Measurements from ENCODE around the gene OSM. TPM values are rescaled to one million over a fixed set of nuclear protein-coding genes. Genes with fewer than 3 reads are reported as not detected.

The OSM gene
- total and polyA plus RNA-seq, 2 experiments from 2014 or later = not detected

DNA sequence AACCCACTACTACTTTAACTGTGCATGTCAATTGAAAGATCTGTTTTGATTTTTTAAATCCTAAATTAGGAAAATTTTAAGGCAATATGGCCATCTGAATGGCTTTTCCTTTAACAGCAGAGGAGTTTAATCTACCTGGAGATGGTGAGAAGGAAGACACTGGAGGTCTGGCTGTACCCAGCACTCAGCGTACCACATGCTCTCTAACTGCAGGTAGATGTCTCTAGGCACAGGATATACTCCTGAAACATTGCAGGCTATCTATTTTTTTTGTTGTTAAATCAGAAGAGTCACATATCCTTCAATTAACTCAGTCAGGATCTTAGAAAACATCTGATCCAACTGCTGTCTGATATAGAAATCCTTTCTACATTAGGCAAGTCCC is 40.0 kb upstream of the OSM start:
- ATAC-seq = no peak
- H3K4me1 ChIP-seq (ENCODE audit: insufficient read depth) = peaks cover 4% of the 10 kb centered on the region; the same call in 1 of the 2 replicates
- H3K27me3 ChIP-seq (ENCODE audit: insufficient read depth) = no peaks in the 10 kb centered on the region
- H3K4me1 Mint-ChIP-seq = peaks cover 11% of the 10 kb centered on the region
- H3K36me3 Mint-ChIP-seq (ENCODE audit: low read depth) = no peaks in the 10 kb centered on the region
- TF ChIP-seq CREB1 (CRISPR knock-in tag; IDR thresholded peaks at IDR 0.05; ENCODE audit: low read depth) (no peak), ZNF331 (CRISPR knock-in tag; IDR thresholded peaks at IDR 0.05; ENCODE audit: low read depth) (no peak), EZH2phosphoT487 (IDR thresholded peaks at IDR 0.05; ENCODE audit: unreplicated experiment) (no peak), EZH2 (IDR thresholded peaks at IDR 0.05; ENCODE audit: low read depth, unreplicated experiment) (no peak)
- TF ChIP-seq, protein P1, sequence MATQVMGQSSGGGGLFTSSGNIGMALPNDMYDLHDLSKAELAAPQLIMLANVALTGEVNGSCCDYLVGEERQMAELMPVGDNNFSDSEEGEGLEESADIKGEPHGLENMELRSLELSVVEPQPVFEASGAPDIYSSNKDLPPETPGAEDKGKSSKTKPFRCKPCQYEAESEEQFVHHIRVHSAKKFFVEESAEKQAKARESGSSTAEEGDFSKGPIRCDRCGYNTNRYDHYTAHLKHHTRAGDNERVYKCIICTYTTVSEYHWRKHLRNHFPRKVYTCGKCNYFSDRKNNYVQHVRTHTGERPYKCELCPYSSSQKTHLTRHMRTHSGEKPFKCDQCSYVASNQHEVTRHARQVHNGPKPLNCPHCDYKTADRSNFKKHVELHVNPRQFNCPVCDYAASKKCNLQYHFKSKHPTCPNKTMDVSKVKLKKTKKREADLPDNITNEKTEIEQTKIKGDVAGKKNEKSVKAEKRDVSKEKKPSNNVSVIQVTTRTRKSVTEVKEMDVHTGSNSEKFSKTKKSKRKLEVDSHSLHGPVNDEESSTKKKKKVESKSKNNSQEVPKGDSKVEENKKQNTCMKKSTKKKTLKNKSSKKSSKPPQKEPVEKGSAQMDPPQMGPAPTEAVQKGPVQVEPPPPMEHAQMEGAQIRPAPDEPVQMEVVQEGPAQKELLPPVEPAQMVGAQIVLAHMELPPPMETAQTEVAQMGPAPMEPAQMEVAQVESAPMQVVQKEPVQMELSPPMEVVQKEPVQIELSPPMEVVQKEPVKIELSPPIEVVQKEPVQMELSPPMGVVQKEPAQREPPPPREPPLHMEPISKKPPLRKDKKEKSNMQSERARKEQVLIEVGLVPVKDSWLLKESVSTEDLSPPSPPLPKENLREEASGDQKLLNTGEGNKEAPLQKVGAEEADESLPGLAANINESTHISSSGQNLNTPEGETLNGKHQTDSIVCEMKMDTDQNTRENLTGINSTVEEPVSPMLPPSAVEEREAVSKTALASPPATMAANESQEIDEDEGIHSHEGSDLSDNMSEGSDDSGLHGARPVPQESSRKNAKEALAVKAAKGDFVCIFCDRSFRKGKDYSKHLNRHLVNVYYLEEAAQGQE (IDR thresholded peaks at IDR 0.05; ENCODE audit: unreplicated experiment) = no peak
- no peak overlapping the region for H3K27ac Mint-ChIP-seq
- peaks cover 3% of the 10 kb centered on the region for H4K20me1 ChIP-seq (replicated peaks; ENCODE audit: insufficient read depth)
- no peak overlapping the region for H3K27ac ChIP-seq (ENCODE audit: low read depth)
- no peaks in the 10 kb centered on the region for H3F3A ChIP-seq (replicated peaks; ENCODE audit: low read depth)
- no peak overlapping the region for H3K4me3 Mint-ChIP-seq
- H3K79me2 ChIP-seq (replicated peaks; ENCODE audit: insufficient read depth) = no peaks in the 10 kb centered on the region
- peaks cover 4% of the 10 kb centered on the region for H3K27me3 Mint-ChIP-seq (ENCODE audit: insufficient read depth, low read depth, poor library complexity)
- H3K4me3 ChIP-seq = no peak overlapping the region
- H3K4me2 ChIP-seq = no peak overlapping the region
- H3K9me3 Mint-ChIP-seq = no peaks in the 10 kb centered on the region
- H3K9me2 ChIP-seq (ENCODE audit: insufficient read depth) = no peaks in the 10 kb centered on the region
- no peaks in the 10 kb centered on the region for H3K36me3 ChIP-seq (ENCODE audit: insufficient read depth)
- no peak for DNase-seq (ENCODE audit: low spot score)
- no peak overlapping the region for H2AFZ ChIP-seq

DNA sequence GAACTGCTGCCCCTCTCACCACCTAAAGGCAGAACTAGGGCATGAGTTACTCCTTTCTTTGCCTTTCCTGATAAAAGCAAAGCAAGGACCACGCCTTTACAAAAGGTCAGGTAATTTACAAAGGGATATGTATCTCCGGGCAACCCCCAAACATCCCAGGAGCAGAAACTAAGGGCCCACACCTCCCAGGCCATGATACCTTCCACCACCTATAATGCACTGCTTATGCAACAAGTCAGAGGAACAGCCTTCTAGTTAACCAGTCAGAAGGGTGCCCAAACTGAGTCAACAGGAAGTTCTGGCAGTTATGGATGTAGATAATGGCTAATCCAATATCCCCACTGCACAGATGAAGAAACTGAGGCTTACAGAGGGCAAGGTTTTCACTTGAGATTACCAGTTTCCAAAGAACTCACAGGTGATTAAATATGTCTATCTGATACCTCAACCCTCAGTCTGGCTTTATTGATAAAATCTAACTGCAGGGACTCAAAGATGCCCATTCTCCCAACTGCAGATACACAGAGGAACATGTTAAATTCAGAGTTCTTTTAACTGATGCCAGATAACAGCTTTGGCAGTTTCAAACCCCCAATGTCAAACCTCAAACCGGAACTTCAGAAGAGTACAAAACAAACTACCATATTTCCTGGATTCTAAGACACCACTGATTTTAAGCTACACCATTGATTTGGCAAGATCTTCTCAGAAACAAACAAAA is 39.4 kb upstream of the OSM start:
- H3F3A ChIP-seq (replicated peaks; ENCODE audit: low read depth) = no peaks in the 10 kb centered on the region
- Mint-ChIP-seq H3K27ac (no peak overlapping the region), H3K9me3 (no peaks in the 10 kb centered on the region), H3K4me1 (peaks cover 12% of the 10 kb centered on the region), H3K4me3 (no peak overlapping the region), H3K36me3 (ENCODE audit: low read depth) (no peaks in the 10 kb centered on the region), H3K27me3 (ENCODE audit: insufficient read depth, low read depth, poor library complexity) (peaks cover 4% of the 10 kb centered on the region)
- H3K9me2 ChIP-seq (ENCODE audit: insufficient read depth) = no peaks in the 10 kb centered on the region
- ATAC-seq = no peak
- H3K4me2 ChIP-seq = no peak overlapping the region
- DNase-seq (ENCODE audit: low spot score) = no peak
- no peaks in the 10 kb centered on the region for H3K27me3 ChIP-seq (ENCODE audit: insufficient read depth)
- no peak overlapping the region for H2AFZ ChIP-seq
- H3K4me3 ChIP-seq = no peak overlapping the region
- H3K4me1 ChIP-seq (ENCODE audit: insufficient read depth) = peaks cover 4% of the 10 kb centered on the region; the same call in 1 of the 2 replicates
- H3K27ac ChIP-seq (ENCODE audit: low read depth) = no peak overlapping the region
- H3K36me3 ChIP-seq (ENCODE audit: insufficient read depth) = no peaks in the 10 kb centered on the region
- no peaks in the 10 kb centered on the region; the same call in none of the 2 replicates for H4K20me1 ChIP-seq (replicated peaks; ENCODE audit: insufficient read depth)
- H3K79me2 ChIP-seq (replicated peaks; ENCODE audit: insufficient read depth) = no peaks in the 10 kb centered on the region
- TF ChIP-seq ZNF331 (CRISPR knock-in tag; IDR thresholded peaks at IDR 0.05; ENCODE audit: low read depth) (no peak), EZH2phosphoT487 (IDR thresholded peaks at IDR 0.05; ENCODE audit: unreplicated experiment) (no peak), JUNB (IDR thresholded peaks at IDR 0.05; ENCODE audit: unreplicated experiment) (no peak), CREB1 (CRISPR knock-in tag; IDR thresholded peaks at IDR 0.05; ENCODE audit: low read depth) (no peak), ZNF114 (CRISPR knock-in tag; IDR thresholded peaks at IDR 0.05) (no peak), NANOG (IDR thresholded peaks at IDR 0.05; ENCODE audit: borderline replicate concordance) (no peak), EZH2 (IDR thresholded peaks at IDR 0.05; ENCODE audit: low read depth, unreplicated experiment) (no peak), POLR2AphosphoS5 (IDR thresholded peaks at IDR 0.05; ENCODE audit: low read depth) (no peak), STAT1 (IDR thresholded peaks at IDR 0.05; ENCODE audit: unreplicated experiment) (no peak)
- TF ChIP-seq, protein P2, sequence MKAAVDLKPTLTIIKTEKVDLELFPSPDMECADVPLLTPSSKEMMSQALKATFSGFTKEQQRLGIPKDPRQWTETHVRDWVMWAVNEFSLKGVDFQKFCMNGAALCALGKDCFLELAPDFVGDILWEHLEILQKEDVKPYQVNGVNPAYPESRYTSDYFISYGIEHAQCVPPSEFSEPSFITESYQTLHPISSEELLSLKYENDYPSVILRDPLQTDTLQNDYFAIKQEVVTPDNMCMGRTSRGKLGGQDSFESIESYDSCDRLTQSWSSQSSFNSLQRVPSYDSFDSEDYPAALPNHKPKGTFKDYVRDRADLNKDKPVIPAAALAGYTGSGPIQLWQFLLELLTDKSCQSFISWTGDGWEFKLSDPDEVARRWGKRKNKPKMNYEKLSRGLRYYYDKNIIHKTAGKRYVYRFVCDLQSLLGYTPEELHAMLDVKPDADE (IDR thresholded peaks at IDR 0.05) = no peak
- TF ChIP-seq, protein P3, sequence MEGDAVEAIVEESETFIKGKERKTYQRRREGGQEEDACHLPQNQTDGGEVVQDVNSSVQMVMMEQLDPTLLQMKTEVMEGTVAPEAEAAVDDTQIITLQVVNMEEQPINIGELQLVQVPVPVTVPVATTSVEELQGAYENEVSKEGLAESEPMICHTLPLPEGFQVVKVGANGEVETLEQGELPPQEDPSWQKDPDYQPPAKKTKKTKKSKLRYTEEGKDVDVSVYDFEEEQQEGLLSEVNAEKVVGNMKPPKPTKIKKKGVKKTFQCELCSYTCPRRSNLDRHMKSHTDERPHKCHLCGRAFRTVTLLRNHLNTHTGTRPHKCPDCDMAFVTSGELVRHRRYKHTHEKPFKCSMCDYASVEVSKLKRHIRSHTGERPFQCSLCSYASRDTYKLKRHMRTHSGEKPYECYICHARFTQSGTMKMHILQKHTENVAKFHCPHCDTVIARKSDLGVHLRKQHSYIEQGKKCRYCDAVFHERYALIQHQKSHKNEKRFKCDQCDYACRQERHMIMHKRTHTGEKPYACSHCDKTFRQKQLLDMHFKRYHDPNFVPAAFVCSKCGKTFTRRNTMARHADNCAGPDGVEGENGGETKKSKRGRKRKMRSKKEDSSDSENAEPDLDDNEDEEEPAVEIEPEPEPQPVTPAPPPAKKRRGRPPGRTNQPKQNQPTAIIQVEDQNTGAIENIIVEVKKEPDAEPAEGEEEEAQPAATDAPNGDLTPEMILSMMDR (conservative IDR thresholded peaks at IDR 0.05; ENCODE audit: low read depth in 2 of 2) = no peak
- TF ChIP-seq, protein P1 (IDR thresholded peaks at IDR 0.05; ENCODE audit: unreplicated experiment) = no peak

Measured in GM23338 (cell line).